ENCODE results near the gene MRM2.

- no peak for TF ChIP-seq CTCF (IDR thresholded peaks at IDR 0.05)
- no peak for TF ChIP-seq POLR2A (IDR thresholded peaks at IDR 0.05)
Observed at GRCh38 chr7:2255145-2256139, 13.4 kb upstream of the MRM2 start.

Measured in right lobe of liver (tissue), 4 donors.